Measurements from ENCODE around the gene GRAMD1B. TPM values are rescaled to one million over a fixed set of nuclear protein-coding genes. Genes with fewer than 3 reads are reported as not detected.

Gene GRAMD1B
- 8.5 and 8.6 TPM in 2 replicates for total RNA-seq
- long read RNA-seq, partial matches to known transcripts: 0 of 1 reads
- long read RNA-seq, other reads (novel, unspliced or antisense): 1 of 1 reads

GRCh38 chr11:123429913-123430720, at the start of gene GRAMD1B:
Gene GRAMD1B (plus strand): TSS chr11:123430269. CDS start chr11:123430793, 524 bp downstream.
- Mint-ChIP-seq H3K27ac (ENCODE audit: unreplicated experiment) (peak within 1 kb of the TSS; percentile 0), H3K36me3 (ENCODE audit: low read depth) (no peaks in the 10 kb centered on the region), H3K4me1 (peaks cover 13% of the 10 kb centered on the region), H3K4me3 (peak within 1 kb of the TSS; percentile 94), H3K27me3 (ENCODE audit: low read depth) (peaks cover 33% of the 10 kb centered on the region), H3K9me3 (no peaks in the 10 kb centered on the region)
- peak; percentile 27 for TF ChIP-seq CTCF (conservative IDR thresholded peaks at IDR 0.05)
- DNase-seq (ENCODE audit: low read depth, low spot score): peak; percentile 66

- peaks cover 5% of the 10 kb centered on the region for H3K4me1 Mint-ChIP-seq
- no peak for DNase-seq (ENCODE audit: low read depth, low spot score)
- H3K27me3 Mint-ChIP-seq (ENCODE audit: low read depth): peaks cover 8% of the 10 kb centered on the region
- TF ChIP-seq CTCF (conservative IDR thresholded peaks at IDR 0.05): no peak
- no peaks in the 10 kb centered on the region for H3K36me3 Mint-ChIP-seq (ENCODE audit: low read depth)
- no peak overlapping the region for H3K4me3 Mint-ChIP-seq
- no peaks in the 10 kb centered on the region for H3K9me3 Mint-ChIP-seq
- no peak overlapping the region for H3K27ac Mint-ChIP-seq (ENCODE audit: unreplicated experiment)
Observed at GRCh38 chr11:123381149-123381548, 48.9 kb upstream of the GRAMD1B start.

GRCh38 chr11:123381817-123382554, 48.1 kb upstream of the GRAMD1B start:
- Mint-ChIP-seq H3K27ac (ENCODE audit: unreplicated experiment) (no peak overlapping the region), H3K4me3 (no peak overlapping the region), H3K27me3 (ENCODE audit: low read depth) (peaks cover 6% of the 10 kb centered on the region), H3K4me1 (peaks cover 5% of the 10 kb centered on the region), H3K9me3 (no peaks in the 10 kb centered on the region), H3K36me3 (ENCODE audit: low read depth) (no peaks in the 10 kb centered on the region)
- DNase-seq (ENCODE audit: low read depth, low spot score): no peak
- no peak for TF ChIP-seq CTCF (conservative IDR thresholded peaks at IDR 0.05)

GRCh38 chr11:123382555-123383074, 47.5 kb upstream of the GRAMD1B start:
- Mint-ChIP-seq H3K36me3 (ENCODE audit: low read depth) (no peaks in the 10 kb centered on the region), H3K9me3 (no peaks in the 10 kb centered on the region), H3K4me3 (no peak overlapping the region), H3K27ac (ENCODE audit: unreplicated experiment) (no peak overlapping the region), H3K27me3 (ENCODE audit: low read depth) (peaks cover 3% of the 10 kb centered on the region), H3K4me1 (no peaks in the 10 kb centered on the region)
- TF ChIP-seq CTCF (conservative IDR thresholded peaks at IDR 0.05): no peak
- DNase-seq (ENCODE audit: low read depth, low spot score): no peak

- no peak for TF ChIP-seq CTCF (conservative IDR thresholded peaks at IDR 0.05)
- no peaks in the 10 kb centered on the region for H3K36me3 Mint-ChIP-seq (ENCODE audit: low read depth)
- H3K27me3 Mint-ChIP-seq (ENCODE audit: low read depth): peaks cover 3% of the 10 kb centered on the region
- H3K4me1 Mint-ChIP-seq: no peaks in the 10 kb centered on the region
- DNase-seq (ENCODE audit: low read depth, low spot score): no peak
- H3K9me3 Mint-ChIP-seq: no peaks in the 10 kb centered on the region
- H3K4me3 Mint-ChIP-seq: no peak overlapping the region
- no peak overlapping the region for H3K27ac Mint-ChIP-seq (ENCODE audit: unreplicated experiment)
Observed at GRCh38 chr11:123384116-123384515, 46.0 kb upstream of the GRAMD1B start.
